Mesenchymal stem cell (in vitro differentiated cells and primary cell): ENCODE measurements around the gene TP53AIP1.

Source experiments
- DNase-seq: peaks from one replicate; pipeline ENCODE4 v3.0.0-alpha.2; 2013
- H2AFZ ChIP-seq: one replicate; pipeline ENCODE4 v1.6.1; 2013; ENCODE audit warnings: low read depth, mild to moderate bottlenecking, control low read depth, inconsistent platforms, low read length, moderate library complexity
- H2AK5ac ChIP-seq: 2 replicates; pipeline ENCODE4 v1.6.1; 2013; ENCODE audit warnings: low read length, moderate library complexity, mild to moderate bottlenecking, inconsistent platforms; ENCODE audit not compliant: severe bottlenecking
- H2BK120ac ChIP-seq: one replicate; pipeline ENCODE4 v1.6.1; 2013; ENCODE audit warnings: low read depth, mild to moderate bottlenecking, inconsistent platforms, low read length, moderate library complexity
- H2BK12ac ChIP-seq, 2 experiments: one replicate each; pipeline ENCODE4 v1.6.1; 2013; ENCODE audit warnings: inconsistent platforms in 2 of 2, low read length in 2 of 2, mild to moderate bottlenecking in 2 of 2, moderate library complexity in 2 of 2, control low read depth in 1 of 2
- H2BK15ac ChIP-seq: one replicate; pipeline ENCODE4 v1.6.1; 2013; ENCODE audit warnings: mild to moderate bottlenecking, low read depth, inconsistent platforms; ENCODE audit not compliant: poor library complexity, severe bottlenecking
- H2BK5ac ChIP-seq: 2 replicates; pipeline ENCODE4 v1.6.1; 2013; ENCODE audit warnings: low read depth, mild to moderate bottlenecking, low read length, control low read depth, inconsistent platforms; ENCODE audit not compliant: poor library complexity, severe bottlenecking
- H3K14ac ChIP-seq, 2 experiments: one replicate each; pipeline ENCODE4 v1.6.1; 2013; ENCODE audit warnings: inconsistent platforms in 2 of 2, low read length in 2 of 2, control low read depth in 1 of 2, mild to moderate bottlenecking in 1 of 2, moderate library complexity in 1 of 2
- H3K18ac ChIP-seq, 2 experiments: one replicate each; pipeline ENCODE4 v1.6.1; 2013; ENCODE audit warnings: inconsistent platforms in 2 of 2, low read length in 2 of 2, control low read depth in 1 of 2, low read depth in 1 of 2, mild to moderate bottlenecking in 1 of 2
- H3K23ac ChIP-seq, 2 experiments: one replicate each; pipeline ENCODE4 v1.6.1; 2013; ENCODE audit warnings: inconsistent platforms in 2 of 2, low read length in 2 of 2, mild to moderate bottlenecking in 2 of 2, moderate library complexity in 2 of 2, control low read depth in 1 of 2
- H3K27ac ChIP-seq: 2 replicates; pipeline ENCODE4 v1.5.1; 2013; ENCODE audit warnings: mild to moderate bottlenecking, moderate library complexity, low read length, control low read depth, inconsistent platforms; ENCODE audit not compliant: poor library complexity, severe bottlenecking
- H3K27me3 ChIP-seq, 2 experiments: 2 replicates each; pipeline versions ENCODE4 v1.6.1 to v1.7.0; 2013; ENCODE audit warnings: low read length in 2 of 2, mild to moderate bottlenecking in 2 of 2, moderate library complexity in 2 of 2, control low read depth in 1 of 2, inconsistent platforms in 1 of 2; ENCODE audit not compliant: control insufficient read depth in 1 of 2, insufficient read depth in 1 of 2
- H3K36me3 ChIP-seq, 2 experiments: 2 replicates each; pipeline versions ENCODE4 v1.6.1 to v1.7.0; 2013; ENCODE audit warnings: low read length in 2 of 2, control low read depth in 1 of 2, inconsistent platforms in 1 of 2, low read depth in 1 of 2, mild to moderate bottlenecking in 1 of 2; ENCODE audit not compliant: insufficient read depth in 2 of 2, control insufficient read depth in 1 of 2
- H3K4ac ChIP-seq, 2 experiments: one replicate each; pipeline ENCODE4 v1.6.1; 2013; ENCODE audit warnings: inconsistent platforms in 2 of 2, low read length in 2 of 2, mild to moderate bottlenecking in 2 of 2, moderate library complexity in 2 of 2, control low read depth in 1 of 2, low read depth in 1 of 2
- H3K4me1 ChIP-seq: 2 replicates; pipeline ENCODE4 v1.6.1; 2013; ENCODE audit warnings: low read depth, low read length, control low read depth; ENCODE audit not compliant: control insufficient read depth, insufficient read depth
- H3K4me2 ChIP-seq: 2 replicates; pipeline ENCODE4 v1.6.1; 2013; ENCODE audit warnings: low read length, mild to moderate bottlenecking, inconsistent platforms; ENCODE audit not compliant: poor library complexity, severe bottlenecking
- H3K4me3 ChIP-seq, 2 experiments: 2 replicates each; pipeline versions ENCODE4 v1.5.1 to v1.7.0; 2013; ENCODE audit warnings: low read length in 2 of 2, mild to moderate bottlenecking in 2 of 2, control low read depth in 1 of 2, low read depth in 1 of 2; ENCODE audit not compliant: insufficient read depth in 1 of 2
- H3K79me1 ChIP-seq: replicated peaks from 2 replicates; pipeline ENCODE4 v1.6.1; 2013; ENCODE audit warnings: mild to moderate bottlenecking, control low read depth, low read length, inconsistent platforms; ENCODE audit not compliant: poor library complexity, severe bottlenecking
- H3K9ac ChIP-seq: 2 replicates; pipeline ENCODE4 v1.7.0; 2013; ENCODE audit warnings: mild to moderate bottlenecking, low read length, moderate library complexity
- H3K9me3 ChIP-seq: 2 replicates; pipeline ENCODE4 v1.7.0; 2013; ENCODE audit warnings: mild to moderate bottlenecking, low read length; ENCODE audit not compliant: control insufficient read depth
- H4K8ac ChIP-seq: one replicate; pipeline ENCODE4 v1.6.1; 2013; ENCODE audit warnings: inconsistent platforms, mild to moderate bottlenecking, low read length, moderate library complexity
- H4K91ac ChIP-seq: one replicate; pipeline ENCODE4 v1.6.1; 2013; ENCODE audit warnings: mild to moderate bottlenecking, low read length, inconsistent platforms
- WGBS: methylation state at CpG from one replicate; pipeline ENCODE4 v1.1.7; 2013; ENCODE audit warnings: mixed read lengths; 5-methylcytosine and 5-hydroxymethylcytosine counted together

The TP53AIP1 gene

DNA sequence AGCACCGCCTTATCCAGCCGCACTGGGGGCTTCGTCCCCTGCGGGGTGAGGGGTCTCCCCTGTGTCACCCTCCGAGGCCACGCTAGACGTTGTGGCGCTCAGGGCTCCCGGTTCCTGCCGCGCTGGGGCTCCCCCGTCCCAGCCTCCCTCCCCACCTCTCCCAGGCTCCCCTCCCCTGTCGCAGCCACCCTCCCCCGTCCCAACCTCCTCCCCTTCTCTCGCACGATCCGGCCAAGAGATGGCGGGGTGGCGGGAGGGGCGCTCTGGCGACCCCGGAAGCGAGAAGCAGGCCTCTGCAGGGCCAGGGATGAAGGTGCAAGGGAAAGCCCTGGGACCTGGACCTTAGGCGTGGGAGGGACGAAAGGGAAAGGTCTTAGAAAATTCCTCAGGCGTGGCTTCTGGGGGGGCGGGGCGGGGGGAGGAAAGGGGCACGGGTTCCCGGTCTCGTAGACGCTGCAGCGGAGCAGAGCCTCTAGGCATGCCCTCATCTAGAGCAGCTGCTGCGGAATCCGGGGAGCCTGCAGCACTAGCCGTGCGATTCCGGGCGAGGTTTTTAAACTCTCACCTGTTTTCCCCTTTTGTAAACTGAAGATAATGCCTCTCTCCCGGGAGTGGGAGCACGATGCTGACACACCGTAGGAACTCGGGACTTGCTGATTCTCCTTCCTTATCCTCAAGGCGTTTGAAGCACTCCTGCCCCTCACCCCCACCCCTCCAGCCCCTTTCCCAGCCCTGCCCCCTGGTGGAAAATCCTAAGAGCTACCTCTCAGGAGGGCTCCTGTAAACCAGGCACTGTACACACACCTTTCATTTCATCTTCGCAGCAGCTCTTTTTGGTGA is 37.1 kb downstream of the TP53AIP1 start:
- H3K27me3 ChIP-seq, result peaks cover 0 to 69% of the 10 kb centered on the region in 2 experiments
- H3K4me1 ChIP-seq, result peaks cover 23% of the 10 kb centered on the region
- peak overlapping the region; percentile 40 for H3K9ac ChIP-seq
- no peak overlapping the region for H3K14ac ChIP-seq
- H2AFZ ChIP-seq, result peak overlapping the region; percentile 33
- H3K4me2 ChIP-seq, result peak overlapping the region; percentile 76
- H2BK5ac ChIP-seq, result no peak overlapping the region
- no peak overlapping the region for H2AK5ac ChIP-seq
- no peaks in the 10 kb centered on the region for H3K9me3 ChIP-seq
- DNase-seq, result peak; percentile 54
- no peaks in the 10 kb centered on the region for H3K36me3 ChIP-seq
- peak overlapping the region; percentile 52 to 67 for H3K18ac ChIP-seq
- H3K4me3 ChIP-seq, result peak overlapping the region; percentile 57 to 62
- H3K23ac ChIP-seq, result no peak overlapping the region
- WGBS, result 3% methylated on average over 42 of the region's 45 CpGs
- H2BK12ac ChIP-seq, result peak overlapping the region in 1 of 2 experiments; percentile 40
- H3K4ac ChIP-seq, result no peak overlapping the region
- H2BK15ac ChIP-seq, result peak overlapping the region; percentile 68
- H3K79me1 ChIP-seq, result no peaks in the 10 kb centered on the region
- peak overlapping the region; percentile 70 for H4K91ac ChIP-seq
- peak overlapping the region; percentile 82 for H2BK120ac ChIP-seq
- H4K8ac ChIP-seq, result peak overlapping the region; percentile 87
- H3K27ac ChIP-seq, result no peak overlapping the region

DNA sequence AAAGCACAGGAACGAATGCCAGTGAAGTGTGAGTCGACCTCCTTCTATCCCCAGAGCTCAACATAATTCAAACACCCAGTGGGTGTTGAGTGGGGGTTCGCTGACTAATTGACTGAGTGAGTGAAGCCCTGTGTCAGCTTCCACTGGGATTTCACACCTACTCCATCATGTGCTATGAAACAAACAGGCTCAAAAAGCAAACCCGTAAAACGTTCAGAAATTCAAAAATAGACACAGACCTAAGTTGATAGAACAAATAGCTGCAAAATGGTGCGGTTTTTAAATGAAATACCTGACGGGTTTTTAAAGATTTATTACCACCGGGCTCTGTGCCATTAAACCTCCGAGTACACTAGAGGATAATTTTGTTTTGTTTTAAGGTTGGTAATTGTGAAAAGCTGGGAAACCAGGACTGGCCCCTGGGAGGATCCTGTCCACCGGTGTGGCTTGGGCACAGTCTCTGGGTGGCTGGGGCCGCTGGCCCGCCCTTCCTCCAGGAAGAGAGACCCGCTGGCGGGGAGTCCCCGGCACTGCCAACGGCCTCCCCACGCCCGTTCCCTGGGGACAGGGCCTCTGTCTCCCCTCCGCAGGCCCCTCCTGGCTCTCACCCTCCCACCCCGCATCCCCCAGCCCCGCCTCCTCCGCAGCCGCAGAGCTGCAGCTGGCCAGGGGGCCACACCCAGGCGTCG is 37.9 kb downstream of the TP53AIP1 start:
- H3K27me3 ChIP-seq, result peaks cover 0 to 72% of the 10 kb centered on the region in 2 experiments

DNA sequence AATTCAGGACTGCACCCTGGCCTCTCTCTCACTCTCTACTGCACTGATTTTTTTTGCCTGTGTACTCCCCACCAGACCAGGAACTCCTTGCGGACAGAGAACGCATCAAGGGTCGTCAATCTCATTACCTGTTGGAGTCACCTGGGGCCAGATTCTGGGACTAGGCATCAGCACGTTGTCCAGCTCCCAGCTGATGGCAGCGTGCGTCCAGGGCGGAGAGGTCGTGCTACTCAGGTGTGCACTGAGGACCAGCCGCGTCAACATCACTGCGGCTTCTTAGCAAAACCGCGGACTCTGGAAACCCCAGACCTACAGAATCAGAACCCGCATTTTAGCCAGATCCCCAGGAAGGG is 38.4 kb downstream of the TP53AIP1 start:
- H2BK12ac ChIP-seq, result no peak overlapping the region
- no peak overlapping the region for H2BK15ac ChIP-seq
- no peak overlapping the region for H3K4me2 ChIP-seq
- peaks cover 23% of the 10 kb centered on the region for H3K4me1 ChIP-seq
- no peak overlapping the region for H3K14ac ChIP-seq
- no peak overlapping the region for H3K23ac ChIP-seq
- no peak overlapping the region for H4K8ac ChIP-seq
- peaks cover 0 to 68% of the 10 kb centered on the region in 2 experiments for H3K27me3 ChIP-seq
- H3K9me3 ChIP-seq, result no peaks in the 10 kb centered on the region
- H3K36me3 ChIP-seq, result no peaks in the 10 kb centered on the region
- DNase-seq, result no peak
- no peak overlapping the region for H2BK120ac ChIP-seq
- H3K4ac ChIP-seq, result peak overlapping the region in 1 of 2 experiments; percentile 53
- H3K18ac ChIP-seq, result peak overlapping the region in 1 of 2 experiments; percentile 28
- H3K9ac ChIP-seq, result peak overlapping the region; percentile 36
- H3K4me3 ChIP-seq, result no peak overlapping the region
- H4K91ac ChIP-seq, result no peak overlapping the region
- no peak overlapping the region for H2AFZ ChIP-seq
- H3K27ac ChIP-seq, result no peak overlapping the region
- no peak overlapping the region for H2AK5ac ChIP-seq
- H3K79me1 ChIP-seq, result no peaks in the 10 kb centered on the region
- H2BK5ac ChIP-seq, result no peak overlapping the region
- 40% methylated on average over 9 of the region's 14 CpGs for WGBS

More for the DNA sequence above, 37.9 kb downstream of the TP53AIP1 start:
- H3K36me3 ChIP-seq, result no peaks in the 10 kb centered on the region
- H4K91ac ChIP-seq, result peak overlapping the region; percentile 70
- peak overlapping the region; percentile 87 for H4K8ac ChIP-seq
- WGBS, result 1% methylated on average over 13 of the region's 25 CpGs
- peak overlapping the region; percentile 57 to 62 for H3K4me3 ChIP-seq
- H3K14ac ChIP-seq, result no peak overlapping the region
- no peak overlapping the region for H3K27ac ChIP-seq
- peak overlapping the region; percentile 33 for H2AFZ ChIP-seq
- H3K4me1 ChIP-seq, result peaks cover 23% of the 10 kb centered on the region
- no peaks in the 10 kb centered on the region for H3K79me1 ChIP-seq
- H2BK5ac ChIP-seq, result no peak overlapping the region
- peak overlapping the region; percentile 40 for H3K9ac ChIP-seq
- H2BK120ac ChIP-seq, result peak overlapping the region; percentile 82
- peak overlapping the region; percentile 76 for H3K4me2 ChIP-seq
- H2BK15ac ChIP-seq, result peak overlapping the region; percentile 68
- no peak overlapping the region for H3K23ac ChIP-seq
- no peak overlapping the region for H3K4ac ChIP-seq
- peak; percentile 30 for DNase-seq
- H3K9me3 ChIP-seq, result no peaks in the 10 kb centered on the region
- peak overlapping the region in 1 of 2 experiments; percentile 40 for H2BK12ac ChIP-seq
- no peak overlapping the region for H2AK5ac ChIP-seq
- H3K18ac ChIP-seq, result peak overlapping the region; percentile 52 to 67
